ENCODE data around the gene SRRD.
A peak's percentile ranks its signal among the peaks of the same experiment; 100 is the strongest.

The SRRD gene

DNA sequence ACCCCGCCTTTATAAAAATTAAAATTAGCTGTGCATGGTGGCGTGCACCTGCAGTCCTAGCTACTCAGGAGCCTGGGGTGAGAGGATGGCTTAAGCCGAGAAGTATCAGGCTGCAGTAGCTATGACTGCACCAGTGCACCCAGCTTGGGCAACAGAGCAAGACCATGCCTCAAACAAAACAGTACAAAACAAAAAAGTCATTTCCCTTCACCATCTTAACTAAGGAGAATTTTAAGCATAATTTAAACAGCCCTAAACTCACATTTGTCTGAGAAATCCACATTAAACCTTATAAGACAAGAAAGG lies 51.9 kb downstream of the SRRD start:
- 100% methylated on average over 3 of the region's 3 CpGs for WGBS (ENCODE audit: insufficient coverage)
- Histone ChIP-seq H3K4me3 (ENCODE audit: control insufficient read depth in 1 of 7, extremely low read depth in 1 of 7, insufficient read depth in 4 of 7, low read depth in 2 of 7, low read length in 6 of 7) (no peak overlapping the region), H3K27me3 (replicated peaks in 2 of 5; ENCODE audit: control insufficient read depth in 4 of 5, insufficient read depth in 5 of 5, low read length in 4 of 5) (no peaks in the 10 kb centered on the region), H3K4me1 (ENCODE audit: control extremely low read depth in 1 of 4, control insufficient read depth in 4 of 4, insufficient read depth in 4 of 4, low read length in 3 of 4) (peaks cover 0 to 17% (median 7%) of the 10 kb centered on the region in 4 experiments), H3K36me3 (ENCODE audit: control insufficient read depth in 4 of 4, insufficient read depth in 4 of 4, low read length in 3 of 4) (peaks cover 17 to 82% (median 40%) of the 10 kb centered on the region in 4 experiments), H3K27ac (ENCODE audit: insufficient read depth in 1 of 2, low read depth in 1 of 2, low read length in 2 of 2, poor library complexity in 1 of 2, severe bottlenecking in 2 of 2) (peak overlapping the region in 1 of 2 experiments; percentile 56), H3K9me3 (ENCODE audit: control extremely low read depth in 1 of 5, control insufficient read depth in 4 of 5, insufficient read depth in 2 of 5, low read depth in 1 of 5, low read length in 4 of 5) (no peaks in the 10 kb centered on the region)
- DNase-seq, result no peak
- ChIA-PET POLR2A (no interaction called here), CTCF (interaction anchor here (2.7 kb wide), 1 partner anchor 32 kb away, joined by 6 read pairs; no protein-coding TSS in a partner anchor)

DNA sequence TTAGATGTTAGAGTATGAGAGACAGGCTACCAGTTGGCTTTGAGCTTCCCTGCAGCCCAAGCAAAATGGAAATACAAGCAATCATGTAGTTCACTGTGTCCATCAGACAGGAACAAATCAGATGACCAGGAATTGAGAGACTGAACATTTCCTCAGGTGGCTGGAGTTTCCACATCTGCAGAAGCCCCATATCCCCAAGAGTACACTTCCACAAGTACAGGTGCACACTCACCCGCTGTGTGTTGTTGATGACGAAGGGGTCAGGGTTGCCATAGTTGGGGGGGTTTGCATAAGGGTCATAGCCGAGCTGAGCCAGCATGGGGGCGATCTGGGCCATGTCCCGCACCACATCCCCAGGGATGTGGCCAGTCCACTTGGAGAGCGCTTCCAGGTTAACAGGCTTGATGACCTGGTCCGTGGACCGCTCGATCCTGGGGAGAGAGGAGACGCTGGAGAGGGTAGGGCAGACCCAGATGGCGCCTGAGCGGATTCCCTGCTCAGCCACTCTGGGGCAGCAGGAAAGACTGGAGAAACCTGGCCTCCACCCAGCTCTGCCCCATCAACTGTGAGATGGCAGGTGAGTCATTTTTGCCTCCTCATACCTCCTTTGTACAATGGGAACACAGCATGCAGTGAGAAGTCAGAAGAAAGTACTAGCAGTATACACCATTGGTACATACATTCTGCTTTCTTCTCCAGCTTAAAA lies 52.5 kb downstream of the SRRD start:
- Histone ChIP-seq H3K4me1 (ENCODE audit: control extremely low read depth in 1 of 4, control insufficient read depth in 4 of 4, insufficient read depth in 4 of 4, low read length in 3 of 4) (peaks cover 0 to 17% (median 7%) of the 10 kb centered on the region in 4 experiments), H3K9me3 (ENCODE audit: control extremely low read depth in 1 of 5, control insufficient read depth in 4 of 5, insufficient read depth in 2 of 5, low read depth in 1 of 5, low read length in 4 of 5) (no peaks in the 10 kb centered on the region), H3K36me3 (ENCODE audit: control insufficient read depth in 4 of 4, insufficient read depth in 4 of 4, low read length in 3 of 4) (peaks cover 13 to 82% (median 42%) of the 10 kb centered on the region in 4 experiments), H3K4me3 (ENCODE audit: control insufficient read depth in 1 of 7, extremely low read depth in 1 of 7, insufficient read depth in 4 of 7, low read depth in 2 of 7, low read length in 6 of 7) (no peak overlapping the region), H3K27me3 (replicated peaks in 2 of 5; ENCODE audit: control insufficient read depth in 4 of 5, insufficient read depth in 5 of 5, low read length in 4 of 5) (no peaks in the 10 kb centered on the region), H3K27ac (ENCODE audit: insufficient read depth in 1 of 2, low read depth in 1 of 2, low read length in 2 of 2, poor library complexity in 1 of 2, severe bottlenecking in 2 of 2) (no peak overlapping the region)
- DNase-seq, result no peak
- 98% methylated on average over 11 of the region's 12 CpGs for WGBS (ENCODE audit: insufficient coverage)
- ChIA-PET CTCF (interaction anchor here (2.7 kb wide), 1 partner anchor 33 kb away, joined by 6 read pairs; no protein-coding TSS in a partner anchor), POLR2A (no interaction called here)

DNA sequence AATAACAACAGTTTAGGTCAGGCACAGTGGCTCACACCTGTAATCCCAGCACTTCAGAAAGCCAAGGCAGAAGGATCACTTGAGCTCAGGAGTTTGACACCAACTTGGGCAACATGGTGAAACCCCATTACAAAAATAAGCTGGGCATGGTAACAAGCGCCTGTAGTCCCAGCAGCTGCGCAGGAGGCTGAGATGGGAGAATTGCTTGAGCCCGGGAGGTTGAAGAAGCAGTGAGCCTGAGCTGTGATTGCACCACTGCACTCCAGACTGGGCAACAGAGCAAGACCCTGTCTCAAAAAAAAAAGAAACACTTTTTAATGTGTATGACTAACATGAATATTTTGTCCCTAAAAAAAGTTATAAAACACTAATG lies 53.1 kb downstream of the SRRD start:
- 90% methylated on average over 3 of the region's 3 CpGs for WGBS (ENCODE audit: insufficient coverage)
- peaks cover 10 to 80% (median 40%) of the 10 kb centered on the region in 4 experiments for H3K36me3 ChIP-seq (ENCODE audit: control insufficient read depth in 4 of 4, insufficient read depth in 4 of 4, low read length in 3 of 4)

DNA sequence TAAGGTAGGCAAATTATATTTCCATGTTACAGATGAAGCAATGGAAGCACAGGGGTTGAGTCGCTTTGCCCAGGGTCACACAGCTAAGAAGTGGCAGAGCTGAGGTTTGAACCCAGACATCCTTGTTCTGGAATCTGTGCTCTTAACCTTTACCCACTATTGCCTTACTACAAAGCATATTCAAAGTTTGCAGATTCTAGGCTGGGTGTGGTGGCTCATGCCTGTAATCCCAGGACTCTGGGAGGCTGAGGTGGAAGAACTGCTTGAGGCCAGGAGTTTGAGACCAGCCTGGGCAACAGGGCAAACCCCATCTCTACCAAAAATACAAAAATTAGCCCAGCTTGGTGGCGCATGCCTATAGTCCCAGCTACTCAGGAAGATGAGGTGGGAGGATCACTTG lies 56.4 kb downstream of the SRRD start:
- CTCF ChIA-PET, result interaction anchor here (1.1 to 2.2 kb wide), 3 partner anchors 8 to 37 kb away, joined by 3 to 7 read pairs (median 3); no protein-coding TSS in a partner anchor
- Histone ChIP-seq H3K4me3 (ENCODE audit: control insufficient read depth in 1 of 7, extremely low read depth in 1 of 7, insufficient read depth in 4 of 7, low read depth in 2 of 7, low read length in 6 of 7) (no peak overlapping the region), H3K9me3 (ENCODE audit: control extremely low read depth in 1 of 5, control insufficient read depth in 4 of 5, insufficient read depth in 2 of 5, low read depth in 1 of 5, low read length in 4 of 5) (no peaks in the 10 kb centered on the region), H3K27me3 (replicated peaks in 2 of 5; ENCODE audit: control insufficient read depth in 4 of 5, insufficient read depth in 5 of 5, low read length in 4 of 5) (no peaks in the 10 kb centered on the region), H3K27ac (ENCODE audit: insufficient read depth in 1 of 2, low read depth in 1 of 2, low read length in 2 of 2, poor library complexity in 1 of 2, severe bottlenecking in 2 of 2) (no peak overlapping the region), H3K36me3 (ENCODE audit: control insufficient read depth in 4 of 4, insufficient read depth in 4 of 4, low read length in 3 of 4) (peaks cover 10 to 61% (median 43%) of the 10 kb centered on the region in 4 experiments), H3K4me1 (ENCODE audit: control extremely low read depth in 1 of 4, control insufficient read depth in 4 of 4, insufficient read depth in 4 of 4, low read length in 3 of 4) (peaks cover 11 to 30% (median 11%) of the 10 kb centered on the region in 4 experiments)
- POLR2A ChIA-PET, result no interaction called here
- 100% methylated on average over 1 of the region's 2 CpGs for WGBS (ENCODE audit: insufficient coverage)
- DNase-seq, result no peak

More for the DNA sequence above, 53.1 kb downstream of the SRRD start:
- Histone ChIP-seq H3K4me1 (ENCODE audit: control extremely low read depth in 1 of 4, control insufficient read depth in 4 of 4, insufficient read depth in 4 of 4, low read length in 3 of 4) (peaks cover 0 to 17% (median 7%) of the 10 kb centered on the region in 4 experiments), H3K4me3 (ENCODE audit: control insufficient read depth in 1 of 7, extremely low read depth in 1 of 7, insufficient read depth in 4 of 7, low read depth in 2 of 7, low read length in 6 of 7) (no peak overlapping the region), H3K27ac (ENCODE audit: insufficient read depth in 1 of 2, low read depth in 1 of 2, low read length in 2 of 2, poor library complexity in 1 of 2, severe bottlenecking in 2 of 2) (no peak overlapping the region), H3K9me3 (ENCODE audit: control extremely low read depth in 1 of 5, control insufficient read depth in 4 of 5, insufficient read depth in 2 of 5, low read depth in 1 of 5, low read length in 4 of 5) (no peaks in the 10 kb centered on the region), H3K27me3 (replicated peaks in 2 of 5; ENCODE audit: control insufficient read depth in 4 of 5, insufficient read depth in 5 of 5, low read length in 4 of 5) (no peaks in the 10 kb centered on the region)
- ChIA-PET POLR2A (no interaction called here), CTCF (interaction anchor here (2.7 kb wide), 1 partner anchor 33 kb away, joined by 6 read pairs; no protein-coding TSS in a partner anchor)
- DNase-seq, result no peak

DNA sequence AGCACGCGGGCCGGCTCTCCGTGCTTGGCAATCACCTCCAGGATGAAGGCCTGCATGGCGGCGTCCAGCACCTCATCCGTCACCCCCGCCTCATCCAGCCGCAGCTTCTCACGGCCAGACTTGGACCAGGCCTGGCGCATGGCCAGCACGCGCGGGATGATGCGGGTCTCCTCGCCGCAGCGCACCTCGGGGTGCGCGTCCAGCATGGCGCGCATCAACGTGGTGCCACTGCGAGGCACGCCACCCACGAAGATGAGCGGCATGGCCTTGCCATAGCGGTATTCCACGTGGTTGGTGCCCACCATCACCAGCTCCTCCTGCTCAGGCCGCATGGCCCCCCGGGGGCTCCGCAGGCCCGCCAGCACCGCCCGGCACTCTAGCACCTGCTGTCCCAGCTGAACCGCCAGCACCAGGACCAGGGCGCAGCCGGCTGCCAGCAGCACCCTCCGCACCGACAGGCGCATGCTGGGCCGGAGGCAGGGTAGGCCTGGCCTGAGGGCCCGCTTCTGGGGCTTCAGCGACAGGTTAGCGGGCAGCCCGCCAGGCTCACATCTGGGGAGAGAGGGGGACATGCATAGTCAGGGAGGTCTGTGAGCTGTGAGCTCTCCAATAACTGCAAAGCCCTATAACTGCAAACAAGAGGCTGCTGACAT lies 57.6 kb downstream of the SRRD start:
- WGBS (ENCODE audit: insufficient coverage), result 95% methylated on average over 42 of the region's 47 CpGs
- ChIA-PET POLR2A (no interaction called here), CTCF (interaction anchor here (0.8 to 2.2 kb wide), 3 partner anchors 28 to 43 kb away, joined by 3 to 7 read pairs (median 3); no protein-coding TSS in a partner anchor)
- H3K27ac ChIP-seq (ENCODE audit: insufficient read depth in 1 of 2, low read depth in 1 of 2, low read length in 2 of 2, poor library complexity in 1 of 2, severe bottlenecking in 2 of 2), result no peak overlapping the region
- H3K9me3 ChIP-seq (ENCODE audit: control extremely low read depth in 1 of 5, control insufficient read depth in 4 of 5, insufficient read depth in 2 of 5, low read depth in 1 of 5, low read length in 4 of 5), result no peaks in the 10 kb centered on the region
- H3K4me3 ChIP-seq (ENCODE audit: control insufficient read depth in 1 of 7, extremely low read depth in 1 of 7, insufficient read depth in 4 of 7, low read depth in 2 of 7, low read length in 6 of 7), result no peak overlapping the region
- H3K27me3 ChIP-seq (replicated peaks in 2 of 5; ENCODE audit: control insufficient read depth in 4 of 5, insufficient read depth in 5 of 5, low read length in 4 of 5), result no peaks in the 10 kb centered on the region
- no peak for DNase-seq
- H3K4me1 ChIP-seq (ENCODE audit: control extremely low read depth in 1 of 4, control insufficient read depth in 4 of 4, insufficient read depth in 4 of 4, low read length in 3 of 4), result peaks cover 3 to 23% (median 11%) of the 10 kb centered on the region in 4 experiments
- H3K36me3 ChIP-seq (ENCODE audit: control insufficient read depth in 4 of 4, insufficient read depth in 4 of 4, low read length in 3 of 4), result peaks cover 10 to 58% (median 36%) of the 10 kb centered on the region in 4 experiments

DNA sequence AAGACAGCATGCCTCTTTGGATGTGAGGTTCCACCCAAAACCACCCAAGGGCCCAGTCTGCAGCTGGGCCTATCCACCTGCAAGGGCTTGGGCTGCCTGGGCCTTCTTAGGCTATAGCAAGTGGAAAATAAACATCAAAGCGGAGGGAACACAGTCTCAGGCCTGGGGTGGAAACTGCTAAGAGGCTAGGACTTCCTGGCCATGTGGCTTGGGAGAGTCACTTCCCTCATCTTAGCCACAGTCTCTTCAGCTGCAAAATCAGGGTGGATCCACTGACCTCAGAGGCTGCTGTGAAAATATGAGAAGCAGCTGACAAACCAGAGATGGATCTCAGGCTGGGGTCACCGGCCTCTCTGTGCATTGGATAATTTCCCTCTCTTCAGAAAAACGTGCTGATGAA lies 59.2 kb downstream of the SRRD start:
- peaks cover 3 to 36% (median 20%) of the 10 kb centered on the region in 4 experiments for H3K4me1 ChIP-seq (ENCODE audit: control extremely low read depth in 1 of 4, control insufficient read depth in 4 of 4, insufficient read depth in 4 of 4, low read length in 3 of 4)
- no peaks in the 10 kb centered on the region for H3K27me3 ChIP-seq (replicated peaks in 2 of 5; ENCODE audit: control insufficient read depth in 4 of 5, insufficient read depth in 5 of 5, low read length in 4 of 5)
- ChIA-PET POLR2A (interaction anchor here (0.8 kb wide), 1 partner anchor 30 kb away, joined by 3 read pairs; no protein-coding TSS in a partner anchor), CTCF (interaction anchor here (1.2 to 1.6 kb wide), 4 partner anchors 30 to 40 kb away, joined by 3 to 5 read pairs (median 4); no protein-coding TSS in a partner anchor)
- no peaks in the 10 kb centered on the region for H3K9me3 ChIP-seq (ENCODE audit: control extremely low read depth in 1 of 5, control insufficient read depth in 4 of 5, insufficient read depth in 2 of 5, low read depth in 1 of 5, low read length in 4 of 5)
- peaks cover 7 to 46% (median 35%) of the 10 kb centered on the region in 4 experiments for H3K36me3 ChIP-seq (ENCODE audit: control insufficient read depth in 4 of 4, insufficient read depth in 4 of 4, low read length in 3 of 4)
- no peak overlapping the region for H3K4me3 ChIP-seq (ENCODE audit: control insufficient read depth in 1 of 7, extremely low read depth in 1 of 7, insufficient read depth in 4 of 7, low read depth in 2 of 7, low read length in 6 of 7)
- 38% methylated on average over 3 of the region's 3 CpGs for WGBS (ENCODE audit: insufficient coverage)
- no peak overlapping the region for H3K27ac ChIP-seq (ENCODE audit: insufficient read depth in 1 of 2, low read depth in 1 of 2, low read length in 2 of 2, poor library complexity in 1 of 2, severe bottlenecking in 2 of 2)
- peak in 2 of 3 donors; percentile 72 to 75 for DNase-seq

Data from common myeloid progenitor, CD34-positive (primary cell).